D341Med (cell line): ENCODE data around the gene SPATA25.
A peak's percentile ranks its signal among the peaks of the same experiment; 100 is the strongest.
"Not testable (repeated sequence)": the region's sequence is repeated elsewhere in the genome, so short reads cannot be mapped to it uniquely, and the experiment has no call there.

ENCODE experiments used
- DNase-seq: peaks from one replicate; pipeline ENCODE4 v3.0.0; 2012; ENCODE audit warnings: low spot score

SPATA25 gene

DNA sequence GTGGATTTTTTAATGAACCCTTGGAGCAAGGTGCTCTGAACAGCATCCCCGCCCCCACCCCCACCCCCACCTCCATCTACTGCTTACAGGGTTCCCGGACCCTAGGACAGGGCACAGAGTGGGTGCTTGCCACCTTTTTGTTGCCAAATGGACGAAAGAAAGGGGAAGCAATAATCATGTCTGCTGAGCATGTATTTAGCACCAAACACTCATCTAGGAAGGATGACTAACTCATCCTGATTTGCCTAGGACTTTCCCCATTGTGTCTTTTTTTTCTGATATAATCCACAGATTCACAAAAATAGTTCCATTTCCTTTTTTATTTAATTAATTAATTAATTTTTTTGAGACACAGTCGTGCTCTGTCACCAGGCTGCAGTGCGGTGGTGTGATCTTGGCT is 25.7 kb upstream of the SPATA25 start:
- no peak for DNase-seq

DNA sequence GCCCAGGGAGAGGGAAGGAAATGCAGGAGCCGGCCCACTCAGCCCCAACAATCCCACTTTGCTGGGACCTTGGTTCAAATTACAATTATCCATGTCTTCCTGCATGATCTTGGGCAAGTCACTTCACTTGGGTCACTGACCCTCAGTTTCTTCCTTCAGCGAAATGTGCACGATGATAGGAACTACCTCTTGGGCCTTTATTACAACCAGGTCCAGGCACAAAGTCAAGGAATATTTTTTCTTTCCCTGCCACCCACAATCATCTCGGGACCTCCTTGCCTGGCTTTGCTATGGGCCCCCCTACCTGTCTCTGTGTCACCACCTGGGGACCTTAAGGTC is 24.9 kb upstream of the SPATA25 start:
- DNase-seq = no peak

DNA sequence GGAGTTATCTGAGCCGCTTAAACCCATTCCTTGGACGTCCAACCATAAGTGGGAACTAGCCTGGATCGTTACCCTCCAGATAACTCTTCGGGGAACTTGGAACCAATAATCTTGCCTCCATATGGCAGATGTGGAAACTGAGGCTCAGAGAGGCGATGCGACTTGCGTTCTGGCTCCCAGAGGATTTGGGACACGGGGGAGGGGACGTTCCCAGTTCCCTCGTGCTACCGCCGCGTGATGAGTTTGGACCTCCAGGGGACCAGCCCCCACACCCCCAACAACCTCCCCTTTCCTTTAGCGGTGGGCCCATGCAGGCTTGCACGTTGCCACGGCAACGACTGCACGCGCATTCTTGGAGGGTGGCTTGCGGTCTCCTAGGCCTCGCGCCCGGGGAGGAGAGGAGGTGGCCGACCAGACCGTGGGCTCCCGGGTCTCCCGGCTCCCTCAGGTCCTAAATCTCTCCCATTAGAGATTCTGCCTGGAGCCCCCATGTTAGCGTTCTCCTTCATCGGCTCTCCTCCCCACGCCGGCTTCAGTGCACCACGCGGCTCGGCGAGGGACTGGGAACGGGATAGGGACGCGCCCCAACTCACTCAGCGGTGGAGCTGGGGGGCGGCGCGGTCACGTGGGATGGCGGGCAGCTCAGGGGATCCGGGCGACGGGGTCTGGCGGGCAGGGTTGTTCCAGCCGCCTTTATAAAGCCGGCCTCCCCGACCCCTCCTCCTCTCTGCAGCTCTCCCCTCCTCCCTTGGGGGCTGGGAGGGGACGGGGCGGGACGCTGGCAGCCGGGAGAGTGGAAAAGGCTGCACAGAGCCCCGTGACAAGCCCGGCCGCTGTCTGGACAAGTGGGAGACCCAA is 24.3 kb upstream of the SPATA25 start, which contains the start of gene PLTP:
Gene PLTP, minus strand, starts transcription at position 670 of the 858 bp plus-strand sequence. CDS start 703 bp downstream, outside the sequence.
- peak; percentile 89 for DNase-seq

DNA sequence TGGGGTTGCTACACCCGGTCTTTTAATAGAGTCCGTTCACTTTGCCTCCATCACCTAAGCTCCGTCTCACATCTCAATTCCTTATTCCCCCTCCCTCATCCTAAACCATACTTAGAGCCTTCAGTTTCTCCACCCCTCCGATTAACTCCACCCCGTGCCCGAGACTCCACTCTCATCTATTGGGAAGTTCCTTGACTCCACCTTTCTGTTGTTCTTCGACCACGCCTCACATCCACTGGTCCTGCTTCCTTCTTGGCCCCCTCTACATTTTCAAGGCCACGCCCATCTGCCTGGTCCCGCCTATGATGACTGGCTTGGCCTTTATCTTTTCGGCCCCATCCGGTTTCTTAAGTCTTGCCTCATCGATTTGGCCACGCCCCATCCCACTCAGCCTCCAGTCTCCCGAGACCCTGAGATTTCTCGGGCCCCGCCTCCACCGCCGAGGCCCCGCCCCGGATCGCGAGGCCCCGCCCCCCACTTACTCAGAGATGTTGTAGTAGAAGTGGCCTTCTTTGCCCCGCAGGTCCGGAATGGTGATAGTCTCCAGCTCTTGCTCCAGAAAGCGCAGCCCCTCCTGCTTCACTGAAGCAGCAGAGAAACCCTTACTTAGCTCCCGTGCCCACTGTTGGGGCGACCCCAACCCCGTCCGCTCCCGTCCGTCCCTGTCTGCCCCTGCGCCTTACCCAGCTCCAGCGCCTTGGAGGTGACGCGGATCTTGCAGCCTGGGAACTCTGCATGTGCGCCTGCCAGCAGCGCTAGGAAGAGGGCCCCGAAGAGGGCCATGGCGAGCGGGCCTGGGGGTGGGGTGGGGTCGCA is 23.5 kb upstream of the SPATA25 start:
- DNase-seq = peak; percentile 92

DNA sequence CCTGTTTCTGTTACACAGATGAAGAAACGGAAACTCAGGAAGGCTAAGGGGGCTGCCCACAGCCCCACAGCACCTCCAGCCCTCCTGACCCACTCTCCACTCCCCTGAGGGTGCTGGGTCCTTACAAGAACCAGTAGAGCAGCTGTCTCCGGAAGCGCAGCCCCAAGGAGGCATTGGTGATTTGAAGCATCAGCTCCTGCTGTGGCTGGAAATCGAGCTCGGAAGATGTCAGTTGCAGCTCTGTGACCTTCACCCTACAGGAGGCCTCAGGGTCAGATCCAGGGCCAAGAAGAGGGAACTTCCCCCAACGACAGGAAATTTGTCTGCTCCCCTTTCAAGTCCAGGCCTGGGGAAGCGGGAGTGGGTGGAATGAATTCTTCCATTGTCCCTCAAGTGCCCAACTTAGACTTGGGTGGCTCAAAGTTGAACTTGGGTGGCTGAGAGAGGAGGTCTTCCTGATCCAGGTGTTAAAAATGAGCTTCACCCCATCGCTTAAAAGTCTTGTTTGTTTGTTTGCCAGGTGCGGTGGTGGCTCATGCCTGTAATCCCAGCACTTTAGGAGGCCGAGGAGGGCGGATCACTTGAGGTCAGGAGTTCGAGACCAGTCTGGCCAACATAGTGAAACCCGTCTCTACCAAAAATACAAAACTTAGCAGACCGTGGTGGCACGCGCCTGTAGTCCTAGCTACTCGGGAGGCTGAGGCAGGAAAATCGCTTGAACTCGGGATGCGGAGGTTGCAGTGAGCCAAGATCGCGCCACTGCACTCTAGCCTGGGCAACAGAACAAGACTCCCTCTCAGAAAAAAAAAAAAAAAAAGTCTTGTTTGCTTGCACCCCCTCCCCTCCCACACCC is 22.6 kb upstream of the SPATA25 start:
- no peak for DNase-seq

DNA sequence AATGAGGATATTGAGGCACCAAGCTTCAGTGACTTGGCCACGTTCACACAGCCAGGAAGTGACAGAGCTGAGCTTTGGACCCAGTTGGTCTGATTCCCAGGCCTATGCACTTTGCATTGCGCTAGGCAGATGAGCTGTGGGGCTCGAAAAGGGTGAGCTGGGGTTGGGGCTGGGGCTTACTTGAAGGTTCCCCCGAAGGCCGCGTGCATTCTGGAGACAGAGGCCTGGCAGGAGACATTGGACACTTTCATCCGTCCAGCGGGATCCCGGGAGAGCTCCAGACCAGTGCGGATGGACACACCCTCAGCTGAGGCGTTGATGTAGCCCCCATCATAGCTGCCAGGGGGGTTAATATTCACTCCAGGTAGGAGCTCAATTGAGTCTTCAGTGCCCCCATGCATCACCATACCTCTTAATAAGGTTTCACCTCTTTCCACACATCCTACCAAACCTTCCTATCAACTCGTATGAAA is 21.9 kb upstream of the SPATA25 start:
- no peak for DNase-seq

DNA sequence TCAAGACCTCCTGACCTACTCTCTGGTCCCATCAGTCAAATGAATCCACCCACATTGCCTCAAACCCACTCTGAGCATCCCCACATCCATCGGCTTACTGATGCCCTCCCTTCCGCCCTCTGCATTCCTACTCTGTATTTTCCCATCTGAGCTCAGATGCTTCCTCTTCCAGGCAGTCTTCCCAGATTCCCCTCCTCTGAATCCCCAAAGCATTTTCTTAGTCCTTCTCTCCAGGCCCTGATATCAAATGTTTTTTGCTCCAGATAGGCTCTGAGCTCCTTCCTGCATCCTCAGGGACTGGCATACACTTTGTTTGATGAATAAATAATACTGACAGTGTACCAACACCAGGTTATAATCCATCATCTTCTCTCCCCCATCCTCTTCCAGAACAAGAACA is 20.7 kb upstream of the SPATA25 start:
- no peak for DNase-seq

DNA sequence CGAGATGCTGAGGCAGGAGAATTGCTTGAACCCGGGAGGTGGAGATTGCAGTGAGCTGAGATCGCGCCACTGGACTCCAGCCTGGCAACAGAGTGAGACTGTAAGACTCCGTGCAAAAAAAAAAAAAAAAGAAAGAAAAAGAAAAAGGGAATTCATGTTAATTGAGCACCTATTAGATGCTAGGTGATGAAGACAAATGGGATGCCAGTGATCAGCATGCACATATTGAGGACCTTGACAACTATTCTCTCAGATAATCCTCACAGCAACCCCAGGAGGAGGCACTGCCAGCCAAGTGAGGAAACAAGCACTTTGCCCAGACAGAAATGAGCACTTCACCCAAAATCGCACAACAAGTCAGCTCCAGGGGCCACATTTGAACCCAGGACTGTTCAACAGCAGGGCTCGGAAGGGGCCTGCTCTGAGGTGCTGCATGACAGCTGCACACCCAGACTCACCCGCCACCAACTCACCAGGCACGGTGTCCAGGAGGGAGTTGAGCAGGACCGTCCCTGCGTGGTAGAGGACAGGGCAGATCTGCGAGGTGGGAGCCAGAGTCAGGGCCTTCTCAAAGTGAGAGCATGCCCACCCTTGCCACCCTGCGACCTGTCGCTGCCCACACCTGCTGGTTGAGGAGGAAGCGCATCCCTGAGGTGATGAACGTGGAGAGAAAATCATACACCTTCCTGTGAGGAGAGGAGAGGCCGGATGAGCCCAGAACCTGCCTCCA is 20.0 kb upstream of the SPATA25 start:
- DNase-seq = no peak

DNA sequence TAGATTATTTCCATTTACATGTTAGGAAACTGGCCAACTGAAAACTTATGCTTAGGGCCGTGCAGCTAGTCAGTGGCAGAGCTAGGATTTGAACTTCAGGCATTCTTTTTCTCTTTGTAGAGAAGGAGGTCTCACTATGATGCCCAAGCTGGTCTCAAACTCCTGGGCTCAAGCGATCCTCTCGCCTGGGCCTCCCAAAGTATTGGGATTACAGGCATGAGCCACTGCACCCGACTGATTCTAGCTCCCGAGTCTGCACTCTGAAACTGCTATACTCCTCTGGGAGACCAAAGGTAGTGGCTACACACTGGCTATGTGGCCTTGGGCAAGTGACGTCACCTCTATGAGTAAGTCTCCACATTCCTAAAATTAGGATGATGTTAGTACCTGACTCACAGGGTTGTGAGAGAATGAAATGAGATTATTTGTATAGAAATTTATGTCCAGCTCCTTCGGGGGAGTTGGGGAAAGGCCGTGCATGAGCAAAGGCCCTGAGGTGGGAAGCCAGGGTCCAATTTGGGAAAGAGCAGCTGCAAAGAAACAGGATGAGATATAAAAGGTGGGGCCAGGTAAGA is 18.2 kb upstream of the SPATA25 start:
- no peak for DNase-seq

DNA sequence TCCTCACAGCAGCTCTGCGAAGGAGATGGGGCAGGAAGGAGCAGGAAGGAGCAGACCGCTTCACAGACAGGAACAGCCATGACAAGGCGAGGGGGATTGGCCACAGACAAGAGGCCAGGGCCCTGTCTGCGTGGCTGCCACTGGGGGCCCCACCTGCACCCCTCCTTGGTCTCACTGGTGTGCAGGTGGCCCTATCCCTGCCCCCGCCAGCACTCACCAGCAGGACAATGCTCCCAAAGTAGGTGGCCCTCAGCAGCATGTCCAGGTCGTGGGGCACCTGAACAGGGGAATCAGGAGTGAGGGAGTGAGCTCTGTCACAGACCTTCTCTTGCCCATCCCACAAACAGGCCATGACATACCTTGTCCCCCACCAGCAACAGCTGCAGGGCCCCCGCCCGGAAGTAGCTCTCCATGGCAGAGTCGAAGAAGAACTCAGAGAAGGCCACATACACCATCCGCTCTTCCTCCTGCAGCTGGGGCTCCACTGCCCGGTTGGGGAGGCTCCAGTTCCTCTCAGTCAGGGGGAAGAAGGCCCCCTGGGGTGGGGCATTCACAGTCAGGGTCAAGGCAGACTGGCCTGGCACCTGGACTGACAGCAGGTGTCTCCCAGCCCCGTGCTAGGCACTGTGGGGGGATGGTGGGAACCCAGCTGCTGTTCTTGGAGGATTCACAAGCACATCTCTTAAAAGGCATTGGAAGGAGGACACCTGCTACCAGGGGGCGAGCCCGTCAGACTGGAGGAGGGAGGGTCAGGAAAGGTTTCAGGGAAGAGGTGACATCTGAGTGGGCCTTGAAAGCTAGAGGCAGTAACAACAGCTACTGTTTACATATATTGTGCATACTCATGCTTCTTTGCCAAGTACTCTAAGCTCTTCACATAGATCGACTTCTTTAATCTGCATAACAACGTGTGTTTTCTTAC is 17.4 kb upstream of the SPATA25 start:
- no peak for DNase-seq

DNA sequence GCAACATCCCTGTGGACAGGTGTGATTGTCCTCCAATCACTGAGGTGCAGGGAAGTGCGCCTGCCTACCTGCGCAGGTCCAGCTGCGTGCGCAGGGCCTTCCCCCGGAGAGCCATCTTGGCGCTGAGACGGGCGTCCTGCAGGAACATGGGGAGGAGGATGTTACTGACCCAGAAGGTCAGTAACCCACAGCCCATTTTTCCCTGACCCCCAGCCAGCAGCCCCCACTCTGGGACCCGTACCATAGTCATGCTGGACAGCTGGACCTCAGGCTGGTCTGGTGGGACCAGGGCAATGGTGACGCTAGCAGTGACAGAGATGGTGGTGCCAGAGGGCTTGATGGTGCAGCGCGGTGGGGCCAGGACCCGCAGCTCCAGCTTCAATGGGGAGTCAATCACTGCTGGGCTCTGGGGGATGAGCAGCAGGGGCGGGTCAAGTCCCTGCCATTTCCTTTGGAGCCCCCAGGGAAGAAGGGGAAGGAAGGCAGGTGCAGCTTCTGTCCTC is 14.8 kb upstream of the SPATA25 start:
- DNase-seq = no peak

DNA sequence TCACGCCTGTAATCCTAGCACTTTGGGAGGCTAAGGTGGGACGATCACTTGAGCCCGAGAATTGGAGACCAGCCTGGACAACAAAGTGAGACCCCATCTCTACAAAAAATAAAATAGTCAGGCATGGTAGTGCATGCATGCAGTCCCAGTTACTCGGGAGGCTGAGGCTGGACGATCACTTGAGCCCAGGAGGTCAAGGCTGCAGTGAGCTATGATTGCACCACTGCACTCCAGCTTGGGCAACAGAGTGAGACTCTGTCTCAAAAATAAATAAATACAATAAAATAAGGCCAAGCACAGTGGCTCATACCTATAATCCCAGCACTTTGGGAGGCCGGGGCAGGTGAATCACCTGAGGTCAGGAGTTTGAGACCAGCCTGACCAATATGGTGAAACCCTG is 13.9 kb upstream of the SPATA25 start:
- not testable (repeated sequence) for DNase-seq

DNA sequence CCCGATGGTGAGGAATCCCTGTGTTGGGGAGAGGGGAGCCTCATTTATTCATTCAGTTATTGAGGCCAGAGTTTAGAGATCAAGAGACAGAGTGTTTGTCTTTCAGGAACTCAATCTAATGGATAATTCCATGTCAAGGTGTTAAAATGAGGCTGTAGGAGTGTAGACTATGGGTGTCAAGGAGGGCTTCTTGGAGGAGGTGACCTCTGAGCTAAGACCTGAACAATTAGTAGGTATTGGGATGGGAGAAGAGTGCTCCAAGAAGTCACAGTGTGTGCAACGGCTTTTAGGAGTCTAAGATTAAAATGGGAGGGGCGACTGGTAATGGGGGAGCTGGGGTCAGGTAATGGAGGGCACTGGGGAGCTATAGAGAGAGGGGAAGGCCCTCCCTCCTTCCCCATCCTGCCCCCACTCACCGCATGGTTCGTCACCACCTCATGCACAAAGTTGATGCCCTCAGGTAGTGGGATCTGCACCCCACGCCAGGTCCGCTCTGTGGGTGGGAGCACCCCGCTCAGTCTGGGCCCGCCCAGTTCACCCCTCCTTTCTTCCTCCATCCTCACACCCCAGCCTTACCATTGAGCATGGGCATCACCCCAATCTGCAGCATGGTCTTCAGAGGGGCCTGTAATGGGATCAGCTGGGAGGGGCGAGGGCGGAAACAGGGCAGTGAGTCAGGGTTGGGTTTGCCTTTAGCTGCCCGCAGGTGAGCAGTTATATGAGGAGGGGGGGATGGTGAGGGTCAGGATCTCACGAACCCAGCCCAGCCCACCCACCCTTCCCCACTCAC is 11.8 kb upstream of the SPATA25 start:
- DNase-seq = no peak

DNA sequence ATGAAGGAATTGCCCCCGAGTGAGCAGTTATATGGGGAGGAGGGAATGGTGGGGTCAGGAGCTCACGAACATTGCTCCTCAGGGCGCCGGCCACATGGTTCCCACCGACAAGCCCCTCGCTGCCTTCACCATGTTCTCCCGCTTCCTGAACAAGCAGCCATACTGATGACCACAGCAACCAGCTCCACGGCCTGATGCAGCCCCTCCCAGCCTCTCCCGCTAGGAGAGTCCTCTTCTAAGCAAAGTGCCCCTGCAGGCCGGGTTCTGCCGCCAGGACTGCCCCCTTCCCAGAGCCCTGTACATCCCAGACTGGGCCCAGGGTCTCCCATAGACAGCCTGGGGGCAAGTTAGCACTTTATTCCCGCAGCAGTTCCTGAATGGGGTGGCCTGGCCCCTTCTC is 10.9 kb upstream of the SPATA25 start:
- no peak for DNase-seq

DNA sequence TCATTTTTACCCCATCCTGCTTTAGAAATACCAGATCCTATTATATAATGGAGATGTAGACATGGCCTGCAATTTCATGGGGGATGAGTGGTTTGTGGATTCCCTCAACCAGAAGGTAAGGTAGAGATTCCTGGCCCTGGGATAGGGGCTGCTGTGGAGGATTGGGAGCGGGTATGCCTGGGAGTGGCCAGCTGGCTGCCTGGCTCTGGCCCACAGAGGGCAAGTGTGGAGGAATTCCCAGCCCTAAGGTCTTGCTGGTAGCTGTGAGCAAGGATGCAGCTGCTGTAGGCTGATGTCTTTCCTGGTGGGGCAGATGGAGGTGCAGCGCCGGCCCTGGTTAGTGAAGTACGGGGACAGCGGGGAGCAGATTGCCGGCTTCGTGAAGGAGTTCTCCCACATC is 10.3 kb upstream of the SPATA25 start:
- no peak for DNase-seq

DNA sequence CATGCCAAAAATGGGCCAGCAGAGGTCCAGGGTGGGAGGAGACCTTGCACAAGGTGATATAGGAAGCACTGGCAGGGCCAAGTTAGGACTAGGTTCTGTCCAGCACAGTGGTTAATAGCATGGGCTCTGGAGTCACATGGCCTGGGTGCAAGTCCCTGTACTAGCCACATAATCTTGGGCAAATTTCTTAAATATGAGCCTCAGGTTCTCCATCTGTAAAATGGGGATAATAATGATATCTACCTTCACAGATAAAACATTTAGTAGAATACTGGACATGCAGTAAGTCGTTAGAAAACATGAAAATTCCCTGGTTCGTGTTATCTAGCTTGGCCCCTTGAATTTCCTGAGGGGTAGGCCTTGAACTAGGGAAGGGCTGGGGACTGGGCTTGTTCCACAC is 9.9 kb upstream of the SPATA25 start:
- no peak for DNase-seq

DNA sequence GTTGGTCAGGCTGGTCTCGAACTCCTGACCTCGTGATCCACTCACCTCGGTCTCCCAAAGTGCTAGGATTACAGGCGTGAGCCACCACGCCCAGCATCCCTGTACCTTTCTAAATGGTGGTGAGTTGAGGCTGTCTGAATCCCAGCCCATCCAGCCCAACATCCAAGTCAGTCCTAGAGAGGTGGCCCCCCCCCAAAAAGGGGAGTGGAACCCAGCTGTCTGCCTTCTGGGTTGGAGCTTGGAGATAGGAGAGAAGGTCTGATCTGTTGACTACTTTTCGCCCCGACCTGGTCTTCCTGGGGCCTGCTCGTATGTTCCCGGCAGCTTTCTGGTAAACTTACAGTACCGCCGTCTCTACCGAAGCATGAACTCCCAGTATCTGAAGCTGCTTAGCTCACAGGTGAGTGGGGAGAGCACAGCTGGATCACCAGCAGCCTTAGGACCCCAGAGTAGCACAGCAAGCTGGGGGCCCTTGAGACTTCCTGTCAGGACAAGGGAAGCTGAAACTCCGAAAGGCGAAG is 9.3 kb upstream of the SPATA25 start:
- no peak for DNase-seq

DNA sequence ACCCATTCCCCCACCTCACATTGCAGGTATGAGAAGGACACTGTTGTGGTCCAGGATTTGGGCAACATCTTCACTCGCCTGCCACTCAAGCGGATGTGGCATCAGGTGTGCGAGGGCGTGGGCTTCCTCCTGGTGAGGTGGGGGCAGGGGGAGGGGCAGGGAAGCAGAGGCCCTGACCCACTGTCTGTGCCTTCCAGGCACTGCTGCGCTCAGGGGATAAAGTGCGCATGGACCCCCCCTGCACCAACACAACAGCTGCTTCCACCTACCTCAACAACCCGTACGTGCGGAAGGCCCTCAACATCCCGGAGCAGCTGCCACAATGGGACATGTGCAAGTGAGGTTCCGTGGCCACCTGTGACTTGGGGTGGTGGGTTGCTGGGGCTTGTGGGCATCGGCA is 7.4 kb upstream of the SPATA25 start:
- DNase-seq = no peak

DNA sequence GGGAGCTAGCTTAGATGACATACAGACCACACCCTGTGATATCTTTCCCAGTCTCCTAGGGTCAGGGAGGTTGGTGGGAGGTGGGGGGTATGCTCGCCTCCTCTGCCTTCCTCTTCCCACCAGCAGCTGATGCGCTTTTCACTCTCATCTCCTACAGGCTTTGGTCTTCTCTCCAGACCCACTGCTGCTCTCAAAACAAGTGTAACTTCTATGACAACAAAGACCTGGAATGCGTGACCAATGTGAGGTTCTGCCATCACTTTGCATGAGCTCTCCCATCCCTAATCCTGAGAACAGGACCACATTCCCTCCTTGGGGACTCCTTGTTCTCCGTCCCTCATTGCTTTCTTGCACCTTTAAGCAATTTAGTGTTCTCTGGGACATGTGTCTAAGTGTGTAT is 6.4 kb upstream of the SPATA25 start:
- DNase-seq = no peak
